DMS153 treated with DMSO at 0.1 percent for 48 hours (cell line): ENCODE results near the gene GRM7.

Source experiments
- DNase-seq: peaks from one replicate; lab custom pipeline; 2025; ENCODE audit not compliant: unreplicated experiment; lab: John Stamatoyannopoulos, UW

GRM7 gene

DNA sequence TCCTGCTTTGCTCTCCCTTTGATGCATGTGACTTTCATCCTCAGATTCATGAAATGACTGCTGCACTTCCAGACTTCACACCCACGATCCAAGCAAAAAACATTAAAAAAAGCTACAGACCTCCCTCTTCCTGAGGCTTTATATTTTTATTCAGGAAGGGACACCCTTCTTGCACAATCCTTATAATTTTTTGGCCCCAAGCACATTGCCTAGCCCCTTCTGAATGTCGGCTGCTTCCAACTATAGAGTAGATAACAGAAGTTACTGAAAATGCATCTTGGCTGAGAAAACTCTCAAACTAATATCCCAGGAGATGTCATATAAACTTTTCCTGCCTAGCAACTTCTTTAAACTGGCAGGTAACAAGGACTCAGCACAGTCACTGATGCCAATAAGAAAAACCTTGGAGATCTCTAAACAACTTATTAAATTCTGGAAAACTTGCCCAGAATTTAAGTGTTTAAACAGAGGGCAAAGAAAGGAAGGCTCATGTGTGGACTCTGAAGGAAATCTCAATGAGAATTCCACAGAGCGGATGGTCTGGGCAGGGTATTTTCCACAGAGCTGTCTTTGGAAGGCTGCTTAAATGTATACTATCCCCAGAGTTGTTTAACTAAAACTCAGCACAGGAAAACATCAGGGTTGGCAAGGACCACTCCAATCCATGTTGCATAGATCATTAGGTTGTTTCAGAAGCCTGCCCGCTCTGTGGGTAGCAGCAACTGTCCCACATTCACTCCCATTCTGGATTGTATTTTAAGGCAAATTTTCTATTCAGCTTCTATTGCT, 893.9 kb downstream of the GRM7 start:
- DNase-seq: no peak

- DNase-seq: no peak
These were observed 898.7 kb downstream of the GRM7 start for GRCh38 chr3:7759630-7760029.

DNA sequence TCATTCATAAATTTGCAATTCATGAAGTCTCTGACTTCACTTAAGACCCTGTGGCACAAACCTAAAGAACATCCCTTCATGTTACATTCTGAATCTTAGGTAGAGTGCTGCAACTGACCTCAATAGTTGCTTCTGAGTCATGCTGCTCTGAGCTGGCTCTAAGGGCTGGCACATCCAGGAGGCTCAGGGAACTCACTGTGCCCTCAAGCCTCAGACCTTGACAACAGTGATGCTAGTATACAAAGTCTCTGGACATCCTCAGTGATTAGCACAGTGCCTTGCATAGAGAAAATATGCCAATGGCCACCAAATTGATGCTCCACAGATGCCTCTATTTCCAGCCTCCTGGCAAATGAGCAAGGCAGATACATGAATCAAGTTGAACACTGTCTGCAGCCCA, 899.8 kb downstream of the GRM7 start:
- no peak for DNase-seq

- DNase-seq: no peak
These were observed 903.2 kb downstream of the GRM7 start for GRCh38 chr3:7764115-7764514.

- no peak for DNase-seq
These were observed 905.6 kb downstream of the GRM7 start for GRCh38 chr3:7766530-7766929.

- DNase-seq: no peak
These were observed 918.4 kb downstream of the GRM7 start for GRCh38 chr3:7779331-7779730.

DNA sequence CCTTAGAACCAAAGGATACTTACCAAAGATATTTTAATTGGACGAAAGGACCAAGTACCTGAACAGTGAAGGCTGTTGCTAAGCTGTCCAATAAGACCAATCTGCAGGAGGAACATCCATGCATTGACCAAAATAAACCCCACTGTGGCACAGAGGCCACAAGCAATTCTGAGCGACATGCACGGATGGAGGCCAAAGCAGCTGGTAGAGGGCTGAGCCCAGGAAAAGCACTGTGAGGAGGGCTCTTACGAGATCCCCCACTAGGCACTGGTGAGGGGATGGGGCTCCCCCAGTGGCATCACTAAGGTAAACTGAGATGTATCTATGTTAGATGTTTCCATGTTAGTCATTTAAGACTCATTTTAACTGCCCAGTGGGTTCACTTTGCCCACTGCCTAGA, 920.5 kb downstream of the GRM7 start:
- DNase-seq: no peak

GRCh38 chr3:7787871-7788828, 927.2 kb downstream of the GRM7 start:
- no peak for DNase-seq

- DNase-seq: no peak
These were observed 928.0 kb downstream of the GRM7 start for GRCh38 chr3:7788881-7789280.

DNA sequence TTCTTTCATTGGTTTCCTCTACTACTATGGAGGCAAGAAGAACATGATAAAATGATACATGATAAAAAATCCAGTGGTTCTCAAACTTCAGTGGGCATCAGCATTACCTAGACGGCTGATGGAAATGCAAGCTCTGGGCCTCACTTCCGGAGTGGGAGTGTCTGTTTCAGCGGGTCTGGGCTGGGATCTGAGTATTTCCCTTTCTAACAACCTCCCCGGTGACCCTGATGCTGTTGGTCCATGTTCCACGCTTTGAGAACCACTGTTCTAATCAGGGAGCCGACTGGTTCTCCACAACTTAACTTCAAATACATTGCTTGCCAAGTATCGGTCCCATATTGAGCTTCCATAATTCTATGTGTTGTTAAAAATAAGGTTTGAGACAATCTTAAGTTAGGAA, 928.4 kb downstream of the GRM7 start:
- DNase-seq: no peak

- DNase-seq: no peak
These were observed 929.2 kb downstream of the GRM7 start for GRCh38 chr3:7790141-7790540.
